Gastroesophageal sphincter (tissue), 3 donors: Measurements from ENCODE around the gene RANBP1.

ENCODE experiments used
- CTCF ChIP-seq, 4 experiments: fragments of 200-600 bp in 2 of 4; fragments of 450-650 bp in 2 of 4; sonication (generic) in 1 of 4; IDR thresholded peaks; one replicate each; pipeline ENCODE4 v1.5.1; 2017 to 2019; ENCODE audit warnings: antibody characterized with exemption in 4 of 4, mild to moderate bottlenecking in 2 of 4, moderate library complexity in 2 of 4
- EP300 ChIP-seq: sonication (generic); formaldehyde crosslinking; IDR thresholded peaks from one replicate; pipeline ENCODE4 v1.6.1; 2017; ENCODE audit warnings: antibody characterized with exemption, mild to moderate bottlenecking
- POLR2A ChIP-seq, 2 donors: fragments of 450-650 bp; IDR thresholded peaks; one replicate each; pipeline ENCODE4 v1.6.1; 2017; ENCODE audit warnings: antibody characterized with exemption in 2 of 2, mild to moderate bottlenecking in 2 of 2, moderate library complexity in 1 of 2
- POLR2AphosphoS5 ChIP-seq: sonication (generic); formaldehyde crosslinking; IDR thresholded peaks from one replicate; pipeline ENCODE4 v1.6.1; 2017; ENCODE audit warnings: antibody characterized with exemption

GRCh38 chr22:20107951-20108756 lies 7.8 kb upstream of the RANBP1 start:
- TF ChIP-seq CTCF (IDR thresholded peaks at IDR 0.05), result no peak
- no peak for TF ChIP-seq POLR2A (IDR thresholded peaks at IDR 0.05)
- no peak for TF ChIP-seq POLR2AphosphoS5
- no peak for TF ChIP-seq EP300
